T47D (cell line): ENCODE results near the gene PRSS1.
A peak's percentile ranks its signal among the peaks of the same experiment; 100 is the strongest.
"Not testable (repeated sequence)": the region's sequence is repeated elsewhere in the genome, so short reads cannot be mapped to it uniquely, and the experiment has no call there.

Experiments
- DNase-seq, 2 experiments: peaks; one replicate each; pipeline versions ENCODE4 v3.0.0 to v3.0.0-alpha.2; 2011 to 2012; ENCODE audit warnings: low read depth in 1 of 2, low spot score in 1 of 2
- JUND ChIP-seq: IDR thresholded peaks from 2 replicates; pipeline ENCODE4 v1.6.1; 2012; ENCODE audit warnings: low read depth
- in situ Hi-C: cut with HindIII; loops from 2 replicates; pipeline ENCODE4 v1.10.0; 2016; ENCODE audit warnings: low sequenced_read_pairs, low pct_unique_long_range_greater_than_20kb

The PRSS1 gene

DNA sequence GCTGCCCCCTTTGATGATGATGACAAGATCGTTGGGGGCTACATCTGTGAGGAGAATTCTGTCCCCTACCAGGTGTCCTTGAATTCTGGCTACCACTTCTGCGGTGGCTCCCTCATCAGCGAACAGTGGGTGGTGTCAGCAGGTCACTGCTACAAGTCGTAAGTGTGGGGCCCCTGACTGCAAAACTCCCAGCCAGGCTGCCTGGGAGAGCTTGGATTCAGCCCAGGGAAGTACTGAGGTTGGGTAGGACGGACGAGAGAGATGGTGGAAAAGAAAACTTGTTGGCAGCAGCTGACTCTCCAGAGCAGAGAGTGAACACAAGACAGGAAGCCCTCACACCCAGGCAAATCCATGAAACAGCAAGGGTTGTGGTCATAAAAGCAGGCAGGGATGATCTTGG, 22.8 kb downstream of the PRSS1 start:
- no peak for DNase-seq
- in situ Hi-C loops = no loop called here
- no peak for TF ChIP-seq JUND

DNA sequence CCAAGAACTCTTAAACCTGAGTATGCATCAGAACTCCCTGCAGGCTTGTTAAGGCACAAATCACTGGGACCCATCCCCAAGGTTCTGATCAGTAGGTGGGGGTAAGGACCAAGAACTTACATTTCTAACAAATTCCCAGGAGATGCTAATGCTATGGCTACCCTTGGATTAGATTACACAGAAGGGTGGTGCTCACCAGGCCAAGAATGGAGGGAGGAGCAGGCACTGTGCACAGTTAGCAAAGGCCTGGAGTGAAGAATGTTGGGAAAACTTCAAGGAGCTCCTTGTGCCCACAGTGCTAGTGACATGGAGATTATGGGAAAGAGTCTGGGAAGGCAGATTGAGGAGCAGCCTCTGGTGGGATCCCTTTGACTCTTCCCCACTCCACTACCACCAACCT, 23.4 kb downstream of the PRSS1 start:
- in situ Hi-C loops = no loop called here
- TF ChIP-seq JUND = no peak
- DNase-seq = no peak

DNA sequence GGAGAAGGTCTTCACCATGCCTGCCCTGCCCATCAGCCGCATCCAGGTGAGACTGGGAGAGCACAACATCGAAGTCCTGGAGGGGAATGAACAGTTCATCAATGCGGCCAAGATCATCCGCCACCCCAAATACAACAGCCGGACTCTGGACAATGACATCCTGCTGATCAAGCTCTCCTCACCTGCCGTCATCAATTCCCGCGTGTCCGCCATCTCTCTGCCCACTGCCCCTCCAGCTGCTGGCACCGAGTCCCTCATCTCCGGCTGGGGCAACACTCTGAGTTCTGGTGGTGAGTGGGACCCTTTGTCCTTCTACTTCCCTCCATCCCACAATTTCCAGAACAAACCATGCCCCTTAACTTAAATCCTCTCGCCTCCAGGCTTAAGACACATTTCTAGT, 24.0 kb downstream of the PRSS1 start:
- in situ Hi-C loops = no loop called here
- DNase-seq = no peak
- no peak for TF ChIP-seq JUND

DNA sequence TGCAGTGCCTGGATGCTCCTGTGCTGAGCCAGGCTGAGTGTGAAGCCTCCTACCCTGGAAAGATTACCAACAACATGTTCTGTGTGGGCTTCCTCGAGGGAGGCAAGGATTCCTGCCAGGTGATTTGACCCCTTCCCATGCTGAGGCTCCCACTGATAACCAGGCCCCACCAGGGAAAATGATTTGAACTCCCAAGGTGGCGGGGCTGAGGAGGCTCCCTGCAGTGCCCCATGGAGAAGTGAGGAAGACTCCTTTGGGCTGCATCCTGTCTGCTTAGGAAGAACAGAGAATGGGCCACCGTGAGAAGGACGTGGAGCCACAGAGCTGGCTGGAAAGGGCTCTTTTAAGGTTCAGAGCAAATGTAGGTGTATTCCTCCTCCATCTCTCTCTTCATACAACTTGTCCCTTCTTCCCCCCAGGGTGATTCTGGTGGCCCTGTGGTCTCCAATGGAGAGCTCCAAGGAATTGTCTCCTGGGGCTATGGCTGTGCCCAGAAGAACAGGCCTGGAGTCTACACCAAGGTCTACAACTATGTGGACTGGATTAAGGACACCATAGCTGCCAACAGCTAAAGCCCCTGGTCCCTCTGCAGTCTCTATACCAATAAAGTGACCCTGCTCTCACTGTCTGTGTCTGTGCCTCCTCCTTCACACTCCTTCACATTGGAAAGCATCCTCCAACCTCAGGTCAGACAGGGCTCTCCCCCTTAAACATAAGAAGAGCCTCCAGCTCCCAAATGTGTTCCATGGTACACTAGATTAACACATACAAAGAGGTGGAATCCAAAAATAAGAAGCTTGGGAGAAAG, 24.9 kb downstream of the PRSS1 start:
- no peak for DNase-seq
- no peak for TF ChIP-seq JUND
- in situ Hi-C loops = no loop called here

DNA sequence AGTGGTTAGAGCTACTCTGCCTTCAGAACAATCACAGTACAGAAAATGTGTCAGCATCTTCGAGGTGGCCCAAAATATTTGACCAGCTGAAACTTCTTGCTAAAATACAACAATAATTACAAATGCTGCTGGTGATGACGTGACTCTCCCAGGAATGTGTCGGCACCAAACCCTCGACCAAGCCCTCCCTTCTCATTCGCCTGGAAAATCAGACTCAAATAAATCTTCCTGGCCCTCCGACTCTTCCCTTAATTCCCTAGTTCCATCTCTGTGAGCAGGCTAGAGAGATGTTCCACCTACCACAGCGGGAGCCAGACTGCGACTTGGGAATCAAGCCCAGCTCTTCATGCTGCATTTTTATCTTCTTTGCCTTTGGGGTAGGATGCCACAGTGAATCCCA, 25.6 kb downstream of the PRSS1 start:
- no peak for DNase-seq
- TF ChIP-seq JUND = no peak
- in situ Hi-C loops = no loop called here

DNA sequence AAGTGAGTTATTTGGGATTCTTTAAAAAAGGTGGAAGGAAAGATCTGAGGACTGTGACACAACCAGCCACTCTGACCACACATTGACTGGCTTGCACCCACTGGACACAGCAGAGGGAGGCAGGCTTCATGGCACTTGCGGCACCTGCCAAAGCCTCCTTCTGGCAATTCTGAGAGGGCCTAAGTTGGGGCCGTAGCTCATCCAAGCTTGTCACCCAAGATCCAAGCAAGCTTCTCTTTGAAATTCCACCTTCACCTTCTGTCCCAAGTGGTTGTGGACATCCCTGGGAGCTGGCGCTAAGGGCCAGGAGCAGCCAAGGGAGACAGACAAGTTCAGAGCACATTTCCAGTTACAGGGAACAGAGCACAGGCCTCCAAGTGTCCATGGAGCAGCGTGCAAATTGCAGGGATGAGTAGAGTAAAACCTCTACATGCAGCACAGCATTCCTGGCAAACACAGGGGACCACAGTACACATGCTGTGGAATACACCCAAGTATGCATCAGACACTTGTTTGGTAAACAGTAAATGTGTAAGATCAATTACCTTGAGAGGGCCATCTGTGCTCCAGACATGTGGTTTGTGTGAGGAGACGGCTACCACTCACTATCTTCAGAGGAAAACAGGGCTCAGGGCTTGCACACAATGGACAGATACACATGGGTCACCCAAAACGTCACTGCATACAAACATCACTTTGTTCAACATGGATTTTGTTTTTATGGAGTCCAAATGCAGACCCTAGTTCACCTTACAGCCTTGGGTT, 26.3 kb downstream of the PRSS1 start:
- DNase-seq, in situ Hi-C loops: not testable (repeated sequence)

DNA sequence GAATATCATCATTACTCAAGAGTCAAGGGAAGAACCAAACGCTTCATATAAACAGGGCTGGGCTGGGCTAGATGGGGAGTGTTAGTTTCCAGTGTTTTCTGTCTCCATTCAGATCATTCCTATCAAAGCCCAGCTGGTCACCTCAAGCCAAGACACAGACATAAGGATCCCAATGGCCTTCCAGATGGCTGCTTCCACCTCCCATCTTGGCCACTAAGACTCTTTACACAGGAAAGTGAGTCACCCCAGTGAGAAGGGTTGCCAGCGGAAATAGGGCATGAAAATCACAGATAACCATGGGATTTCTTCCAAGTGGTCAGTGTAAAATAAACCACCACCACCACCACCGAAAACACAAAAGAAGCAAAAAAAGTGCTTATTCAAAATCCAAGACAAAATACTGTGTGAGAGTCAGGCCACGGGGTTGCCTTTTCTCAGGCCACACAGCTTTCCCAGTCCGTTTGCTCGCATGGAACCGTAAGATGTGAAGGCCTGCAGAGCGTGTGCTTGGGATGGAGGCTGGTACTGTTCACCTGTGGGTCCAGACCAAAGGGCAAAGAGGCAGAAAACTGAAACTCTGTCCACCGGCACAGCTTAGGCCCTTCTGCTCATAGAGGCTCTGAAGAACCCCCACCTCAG, 27.1 kb downstream of the PRSS1 start:
- in situ Hi-C loops = no loop called here
- TF ChIP-seq JUND = no peak
- DNase-seq = no peak

DNA sequence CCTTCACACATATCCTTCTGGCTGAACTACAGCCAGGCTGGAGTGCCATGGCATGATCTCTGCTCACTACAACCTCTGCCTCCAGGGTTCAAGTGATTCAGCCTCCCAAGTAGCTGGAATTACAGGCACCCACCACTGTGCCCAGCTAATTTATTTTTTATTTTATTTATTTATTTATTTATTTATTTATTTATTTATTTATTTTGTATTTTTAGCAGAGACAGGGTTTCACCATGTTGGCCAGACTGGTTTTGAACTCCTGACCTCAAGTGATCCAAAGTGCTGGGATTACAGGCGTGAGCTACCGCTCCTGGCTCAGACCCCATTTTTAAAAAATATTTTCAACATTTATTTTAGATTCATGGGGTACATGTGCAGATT, 27.6 kb downstream of the PRSS1 start:
- in situ Hi-C loops, DNase-seq: not testable (repeated sequence)

DNA sequence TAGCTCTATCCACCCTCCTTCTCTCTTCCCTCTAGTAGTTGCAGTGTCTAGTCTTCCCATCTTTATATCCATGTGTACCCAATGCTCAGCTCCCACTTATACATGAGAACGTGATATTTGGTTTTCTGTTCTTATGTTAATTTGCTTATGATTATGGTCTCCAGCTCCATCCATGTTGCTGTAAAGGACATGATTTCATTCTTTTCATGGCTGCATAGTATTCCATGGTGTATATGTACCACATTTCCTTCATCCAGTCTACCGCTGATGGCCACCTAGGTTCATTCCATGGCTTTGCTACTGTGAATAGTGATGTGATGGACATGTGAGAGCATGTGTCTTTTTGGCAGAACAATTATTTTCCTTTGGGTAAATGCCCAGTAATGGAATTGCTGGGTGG, 28.0 kb downstream of the PRSS1 start:
- no peak for DNase-seq
- no peak for TF ChIP-seq JUND
- in situ Hi-C loops = no loop called here

DNA sequence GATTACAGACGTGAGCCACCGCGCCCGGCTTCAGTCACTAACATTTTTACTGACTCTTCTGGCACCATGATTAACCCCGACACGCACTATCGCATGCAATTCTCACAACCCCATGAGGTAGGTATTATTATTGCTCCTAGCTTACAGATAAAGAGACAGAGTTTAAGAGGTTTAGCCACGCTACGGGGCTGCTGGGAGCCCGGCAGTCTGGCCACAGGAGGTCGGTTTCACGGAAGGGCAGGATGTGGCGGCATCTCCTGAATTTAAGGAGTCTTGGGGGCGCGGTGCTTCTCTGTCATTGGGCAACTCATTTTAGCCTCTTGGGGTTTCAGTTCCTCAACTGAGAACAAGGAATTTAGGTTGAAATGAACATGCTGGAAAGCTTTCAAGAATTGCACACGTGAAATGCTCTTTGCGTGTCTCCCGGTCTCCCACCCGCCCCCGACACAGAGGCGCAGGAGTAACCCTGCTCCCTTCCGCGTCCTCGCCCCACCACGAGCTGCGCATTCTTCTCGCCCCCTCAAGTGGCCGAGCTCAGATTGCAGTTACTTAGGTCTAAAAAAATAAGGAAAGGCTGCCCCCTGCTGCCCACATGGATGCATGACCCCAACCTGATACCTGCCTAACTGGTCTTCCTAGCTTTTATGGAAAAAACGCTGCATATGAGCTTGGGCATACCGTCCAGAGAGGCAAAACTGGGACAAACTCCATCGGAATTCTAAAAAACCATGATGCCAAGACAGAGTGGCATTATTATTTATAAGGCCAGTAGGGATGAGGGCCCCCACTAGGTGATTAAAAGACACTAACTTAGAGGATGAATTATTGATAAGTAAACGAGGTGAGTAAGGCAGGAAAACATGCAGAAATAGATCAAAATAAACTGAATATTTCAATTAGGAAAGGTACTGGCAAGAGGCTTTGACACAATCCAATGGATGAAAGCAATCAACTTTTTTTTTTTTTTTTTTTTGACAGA, 33.9 kb downstream of the PRSS1 start:
- in situ Hi-C loops = no loop called here
- TF ChIP-seq JUND = no peak
- DNase-seq = peak; percentile 42 to 89

DNA sequence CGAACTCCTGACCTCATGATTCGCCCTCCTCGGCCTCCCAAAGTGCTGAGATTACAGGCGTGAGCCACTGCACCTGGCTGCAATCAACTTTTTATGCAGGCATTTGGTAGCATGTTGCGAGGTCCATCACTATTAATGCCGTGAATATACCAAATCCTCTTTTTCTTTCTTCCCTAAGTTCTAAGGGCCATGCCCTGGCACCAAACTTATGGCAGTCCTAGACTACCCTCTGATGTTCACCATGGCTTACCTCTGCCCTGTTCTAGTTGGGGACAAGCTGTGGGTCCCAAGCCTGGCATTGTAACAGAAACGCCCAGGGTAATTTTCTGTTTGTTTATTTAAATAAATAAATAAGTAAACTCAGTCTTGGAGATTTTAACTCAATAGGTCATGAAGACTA, 34.8 kb downstream of the PRSS1 start:
- DNase-seq = peak in 1 of 2 experiments; percentile 34
- TF ChIP-seq JUND = no peak
- in situ Hi-C loops = no loop called here

DNA sequence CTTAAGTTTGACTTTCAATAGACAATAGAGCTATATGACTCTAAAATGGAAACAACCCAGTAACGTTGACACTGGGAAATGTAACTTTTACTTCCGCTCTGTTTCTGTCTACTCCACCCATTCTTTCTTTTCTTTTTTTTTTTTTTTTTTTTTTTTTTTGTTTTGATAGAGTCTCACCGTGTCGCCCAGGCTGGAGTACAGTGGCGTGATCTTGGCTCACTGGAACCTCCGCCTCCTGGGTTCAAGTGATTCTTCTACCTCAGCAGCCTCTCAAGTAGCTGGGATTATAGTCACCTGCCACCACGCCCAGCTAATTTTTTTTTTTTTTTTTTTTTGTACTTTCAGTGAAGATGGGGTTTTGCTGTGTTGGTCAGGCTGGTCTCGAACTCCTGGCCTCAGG, 35.4 kb downstream of the PRSS1 start:
- in situ Hi-C loops = no loop called here
- no peak for DNase-seq
- no peak for TF ChIP-seq JUND
